ENCODE measurements around the gene MACF1.
A peak's percentile ranks its signal among the peaks of the same experiment; 100 is the strongest.

Gene MACF1

GRCh38 chr1:39239968-39240367 lies 35.5 kb downstream of the MACF1 start:
- Histone ChIP-seq H3K27ac (ENCODE audit: low read length) (no peak overlapping the region), H3K9me3 (ENCODE audit: control insufficient read depth in 1 of 2, low read length in 2 of 2) (no peaks in the 10 kb centered on the region), H3K36me3 (ENCODE audit: control insufficient read depth in 1 of 2, insufficient read depth in 2 of 2, low read length in 2 of 2) (peaks cover 0 to 5% of the 10 kb centered on the region in 2 donors), H3K4me3 (ENCODE audit: low read depth in 1 of 2, low read length in 2 of 2) (no peak overlapping the region), H3K4me1 (ENCODE audit: control insufficient read depth in 1 of 2, insufficient read depth in 2 of 2, low read length in 2 of 2) (peaks cover 0 to 12% of the 10 kb centered on the region in 2 donors), H3K27me3 (ENCODE audit: low read depth, low read length) (no peaks in the 10 kb centered on the region)

GRCh38 chr1:39243302-39243701 lies 38.8 kb downstream of the MACF1 start:
- H3K4me3 ChIP-seq (ENCODE audit: low read depth in 1 of 2, low read length in 2 of 2) = no peak overlapping the region
- no peaks in the 10 kb centered on the region for H3K9me3 ChIP-seq (ENCODE audit: control insufficient read depth in 1 of 2, low read length in 2 of 2)
- H3K4me1 ChIP-seq (ENCODE audit: control insufficient read depth in 1 of 2, insufficient read depth in 2 of 2, low read length in 2 of 2) = peaks cover 0 to 7% of the 10 kb centered on the region in 2 donors
- peaks cover 0 to 5% of the 10 kb centered on the region in 2 donors for H3K36me3 ChIP-seq (ENCODE audit: control insufficient read depth in 1 of 2, insufficient read depth in 2 of 2, low read length in 2 of 2)
- no peak overlapping the region for H3K27ac ChIP-seq (ENCODE audit: low read length)
- H3K27me3 ChIP-seq (ENCODE audit: low read depth, low read length) = no peaks in the 10 kb centered on the region

- H3K4me3 ChIP-seq (ENCODE audit: low read depth in 1 of 2, low read length in 2 of 2) = peak overlapping the region in 1 of 2 donors; percentile 34
- H3K9me3 ChIP-seq (ENCODE audit: control insufficient read depth in 1 of 2, low read length in 2 of 2) = no peaks in the 10 kb centered on the region
- peaks cover 4 to 22% of the 10 kb centered on the region in 2 donors for H3K4me1 ChIP-seq (ENCODE audit: control insufficient read depth in 1 of 2, insufficient read depth in 2 of 2, low read length in 2 of 2)
- H3K27me3 ChIP-seq (ENCODE audit: low read depth, low read length) = no peaks in the 10 kb centered on the region
- peak overlapping the region; percentile 46 for H3K27ac ChIP-seq (ENCODE audit: low read length)
- peaks cover 0 to 34% of the 10 kb centered on the region in 2 donors for H3K36me3 ChIP-seq (ENCODE audit: control insufficient read depth in 1 of 2, insufficient read depth in 2 of 2, low read length in 2 of 2)
Measured at GRCh38 chr1:39250460-39251240, 46.2 kb downstream of the MACF1 start.

- Histone ChIP-seq H3K27ac (ENCODE audit: low read length) (peak overlapping the region; percentile 25), H3K36me3 (ENCODE audit: control insufficient read depth in 1 of 2, insufficient read depth in 2 of 2, low read length in 2 of 2) (peaks cover 14 to 29% of the 10 kb centered on the region in 2 donors)
Measured at GRCh38 chr1:39255222-39255621, 50.7 kb downstream of the MACF1 start.

DNA sequence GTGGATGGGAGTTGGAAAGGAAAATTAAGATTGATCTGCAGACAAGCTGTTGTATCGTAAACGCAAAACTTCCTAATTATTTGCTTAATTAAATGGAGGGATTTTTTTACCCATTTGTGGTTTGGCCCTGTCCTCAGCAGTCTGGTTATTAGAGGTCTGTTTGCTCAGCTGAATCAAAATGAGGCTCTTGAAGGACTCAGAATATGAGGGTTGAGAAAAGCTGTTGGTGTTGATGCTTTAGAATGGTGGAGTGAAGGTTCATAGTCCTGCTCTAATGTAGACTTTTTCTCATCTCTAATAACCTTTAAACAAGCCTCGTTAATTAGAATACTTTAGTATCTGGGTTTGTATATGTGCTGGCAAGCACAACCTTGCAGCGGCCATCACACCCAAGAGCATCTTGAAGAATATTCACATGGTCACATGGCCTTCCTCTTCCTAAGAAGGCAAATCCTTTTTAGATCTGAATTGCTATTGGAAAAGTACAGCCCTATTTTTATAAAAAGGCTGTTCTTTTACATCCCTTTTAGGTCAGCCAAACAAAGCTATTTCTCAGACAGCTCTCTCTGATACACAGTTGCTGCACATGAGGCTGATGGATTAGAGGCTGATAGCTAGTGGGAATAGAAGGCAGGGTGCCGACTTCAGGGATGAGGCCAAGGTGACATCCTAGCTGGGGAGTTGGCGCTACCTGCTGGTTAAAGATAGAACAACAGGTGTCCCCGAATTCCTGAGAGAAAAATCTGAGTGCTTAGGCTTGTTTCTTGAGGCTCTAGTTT lies 53.8 kb downstream of the MACF1 start:
- Histone ChIP-seq H3K36me3 (ENCODE audit: control insufficient read depth in 1 of 2, insufficient read depth in 2 of 2, low read length in 2 of 2) (peaks cover 14 to 18% of the 10 kb centered on the region in 2 donors), H3K27ac (ENCODE audit: low read length) (peak overlapping the region; percentile 34), H3K27me3 (ENCODE audit: low read depth, low read length) (no peaks in the 10 kb centered on the region), H3K4me3 (ENCODE audit: low read depth in 1 of 2, low read length in 2 of 2) (no peak overlapping the region), H3K9me3 (ENCODE audit: control insufficient read depth in 1 of 2, low read length in 2 of 2) (no peaks in the 10 kb centered on the region), H3K4me1 (ENCODE audit: control insufficient read depth in 1 of 2, insufficient read depth in 2 of 2, low read length in 2 of 2) (peaks cover 0 to 32% of the 10 kb centered on the region in 2 donors)

More at GRCh38 chr1:39255222-39255621, 50.7 kb downstream of the MACF1 start:
- Histone ChIP-seq H3K27me3 (ENCODE audit: low read depth, low read length) (no peaks in the 10 kb centered on the region), H3K9me3 (ENCODE audit: control insufficient read depth in 1 of 2, low read length in 2 of 2) (no peaks in the 10 kb centered on the region), H3K4me1 (ENCODE audit: control insufficient read depth in 1 of 2, insufficient read depth in 2 of 2, low read length in 2 of 2) (peaks cover 4 to 30% of the 10 kb centered on the region in 2 donors), H3K4me3 (ENCODE audit: low read depth in 1 of 2, low read length in 2 of 2) (no peak overlapping the region)

- no peak overlapping the region for H3K4me3 ChIP-seq (ENCODE audit: low read depth in 1 of 2, low read length in 2 of 2)
- peak overlapping the region; percentile 34 for H3K27ac ChIP-seq (ENCODE audit: low read length)
- H3K9me3 ChIP-seq (ENCODE audit: control insufficient read depth in 1 of 2, low read length in 2 of 2) = no peaks in the 10 kb centered on the region
- H3K36me3 ChIP-seq (ENCODE audit: control insufficient read depth in 1 of 2, insufficient read depth in 2 of 2, low read length in 2 of 2) = peaks cover 14 to 16% of the 10 kb centered on the region in 2 donors
- no peaks in the 10 kb centered on the region for H3K27me3 ChIP-seq (ENCODE audit: low read depth, low read length)
- H3K4me1 ChIP-seq (ENCODE audit: control insufficient read depth in 1 of 2, insufficient read depth in 2 of 2, low read length in 2 of 2) = peaks cover 0 to 30% of the 10 kb centered on the region in 2 donors
Measured at GRCh38 chr1:39258925-39259244, 54.4 kb downstream of the MACF1 start.

GRCh38 chr1:39261712-39262221 lies 57.3 kb downstream of the MACF1 start:
- Histone ChIP-seq H3K27me3 (ENCODE audit: low read depth, low read length) (no peaks in the 10 kb centered on the region), H3K4me1 (ENCODE audit: control insufficient read depth in 1 of 2, insufficient read depth in 2 of 2, low read length in 2 of 2) (peaks cover 0 to 21% of the 10 kb centered on the region in 2 donors), H3K27ac (ENCODE audit: low read length) (no peak overlapping the region), H3K4me3 (ENCODE audit: low read depth in 1 of 2, low read length in 2 of 2) (no peak overlapping the region), H3K36me3 (ENCODE audit: control insufficient read depth in 1 of 2, insufficient read depth in 2 of 2, low read length in 2 of 2) (peaks cover 0 to 9% of the 10 kb centered on the region in 2 donors), H3K9me3 (ENCODE audit: control insufficient read depth in 1 of 2, low read length in 2 of 2) (no peaks in the 10 kb centered on the region)

GRCh38 chr1:39262802-39263201 lies 58.3 kb downstream of the MACF1 start:
- no peaks in the 10 kb centered on the region for H3K9me3 ChIP-seq (ENCODE audit: control insufficient read depth in 1 of 2, low read length in 2 of 2)
- no peak overlapping the region for H3K4me3 ChIP-seq (ENCODE audit: low read depth in 1 of 2, low read length in 2 of 2)
- peaks cover 0 to 31% of the 10 kb centered on the region in 2 donors for H3K4me1 ChIP-seq (ENCODE audit: control insufficient read depth in 1 of 2, insufficient read depth in 2 of 2, low read length in 2 of 2)
- no peaks in the 10 kb centered on the region for H3K27me3 ChIP-seq (ENCODE audit: low read depth, low read length)
- H3K36me3 ChIP-seq (ENCODE audit: control insufficient read depth in 1 of 2, insufficient read depth in 2 of 2, low read length in 2 of 2) = peaks cover 0 to 1% of the 10 kb centered on the region in 2 donors
- no peak overlapping the region for H3K27ac ChIP-seq (ENCODE audit: low read length)

GRCh38 chr1:39266269-39266668 lies 61.8 kb downstream of the MACF1 start:
- Histone ChIP-seq H3K27ac (ENCODE audit: low read length) (no peak overlapping the region), H3K4me1 (ENCODE audit: control insufficient read depth in 1 of 2, insufficient read depth in 2 of 2, low read length in 2 of 2) (peaks cover 8 to 56% of the 10 kb centered on the region in 2 donors), H3K27me3 (ENCODE audit: low read depth, low read length) (no peaks in the 10 kb centered on the region), H3K36me3 (ENCODE audit: control insufficient read depth in 1 of 2, insufficient read depth in 2 of 2, low read length in 2 of 2) (no peaks in the 10 kb centered on the region), H3K4me3 (ENCODE audit: low read depth in 1 of 2, low read length in 2 of 2) (no peak overlapping the region), H3K9me3 (ENCODE audit: control insufficient read depth in 1 of 2, low read length in 2 of 2) (no peaks in the 10 kb centered on the region)

DNA sequence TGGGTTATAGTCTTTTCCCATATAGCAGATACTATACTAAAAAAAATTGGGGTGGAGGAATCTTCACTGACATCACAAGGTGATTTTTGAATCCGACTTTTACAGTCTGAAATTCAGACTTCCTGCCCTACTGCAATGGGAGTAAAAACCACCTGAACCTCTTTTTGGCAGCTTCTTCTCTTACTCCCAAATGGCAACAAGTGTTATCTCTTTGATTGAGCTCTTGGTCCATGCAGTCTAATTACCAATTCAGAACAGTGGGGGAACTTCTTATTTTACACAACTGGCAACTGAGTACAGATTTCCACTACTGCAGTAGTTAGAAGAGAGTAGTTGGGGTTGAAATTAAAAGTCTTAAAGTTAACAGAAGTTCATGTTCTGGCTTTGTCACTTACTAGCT lies 62.3 kb downstream of the MACF1 start:
- H3K27ac ChIP-seq (ENCODE audit: low read length) = no peak overlapping the region
- H3K9me3 ChIP-seq (ENCODE audit: control insufficient read depth in 1 of 2, low read length in 2 of 2) = no peaks in the 10 kb centered on the region
- no peak overlapping the region for H3K4me3 ChIP-seq (ENCODE audit: low read depth in 1 of 2, low read length in 2 of 2)
- H3K36me3 ChIP-seq (ENCODE audit: control insufficient read depth in 1 of 2, insufficient read depth in 2 of 2, low read length in 2 of 2) = no peaks in the 10 kb centered on the region
- no peaks in the 10 kb centered on the region for H3K27me3 ChIP-seq (ENCODE audit: low read depth, low read length)
- H3K4me1 ChIP-seq (ENCODE audit: control insufficient read depth in 1 of 2, insufficient read depth in 2 of 2, low read length in 2 of 2) = peaks cover 8 to 59% of the 10 kb centered on the region in 2 donors

GRCh38 chr1:39268112-39268581 lies 63.7 kb downstream of the MACF1 start:
- peak overlapping the region; percentile 62 for H3K27ac ChIP-seq (ENCODE audit: low read length)
- peaks cover 12 to 64% of the 10 kb centered on the region in 2 donors for H3K4me1 ChIP-seq (ENCODE audit: control insufficient read depth in 1 of 2, insufficient read depth in 2 of 2, low read length in 2 of 2)
- H3K4me3 ChIP-seq (ENCODE audit: low read depth in 1 of 2, low read length in 2 of 2) = peak overlapping the region; percentile 47 to 56
- H3K9me3 ChIP-seq (ENCODE audit: control insufficient read depth in 1 of 2, low read length in 2 of 2) = no peaks in the 10 kb centered on the region
- no peaks in the 10 kb centered on the region for H3K27me3 ChIP-seq (ENCODE audit: low read depth, low read length)
- H3K36me3 ChIP-seq (ENCODE audit: control insufficient read depth in 1 of 2, insufficient read depth in 2 of 2, low read length in 2 of 2) = no peaks in the 10 kb centered on the region

Measured in muscle layer of duodenum (tissue), 2 donors.